Measurements from ENCODE around the gene PTPN1. TPM values are rescaled to one million over a fixed set of nuclear protein-coding genes. Genes with fewer than 3 reads are reported as not detected.

PTPN1 gene
- total RNA-seq, 1 donor from 2014 or later = 25.7 TPM

DNA sequence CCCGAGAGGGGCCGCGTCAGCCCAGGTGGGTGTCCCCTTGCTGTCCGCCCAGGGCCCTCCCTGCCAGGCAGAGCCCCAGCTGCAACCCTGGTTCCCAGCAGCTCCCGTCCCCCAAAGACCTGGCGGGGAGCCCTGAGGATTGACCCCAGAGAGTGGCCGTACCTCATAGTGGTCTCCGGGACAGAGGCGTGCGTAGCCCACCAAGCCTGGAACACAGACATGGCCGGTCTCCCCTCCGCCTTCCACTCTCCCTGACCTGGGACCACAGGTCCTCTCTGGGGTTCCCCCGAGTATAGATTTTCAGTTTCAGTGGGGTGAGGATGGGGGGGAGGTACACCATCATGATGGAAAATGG, 98.5 kb downstream of the PTPN1 start:
- DNase-seq = no peak
- H3K36me3 ChIP-seq = no peaks in the 10 kb centered on the region
- H3K9me3 ChIP-seq (replicated peaks) = no peaks in the 10 kb centered on the region
- H3K4me3 ChIP-seq = no peak overlapping the region
- H3K27ac ChIP-seq (replicated peaks) = no peak overlapping the region
- intact Hi-C loops (cut with micrococcal nuclease) = no loop called here
- H3K27me3 ChIP-seq (ENCODE audit: low read depth) = no peaks in the 10 kb centered on the region
- TF ChIP-seq, protein P1, sequence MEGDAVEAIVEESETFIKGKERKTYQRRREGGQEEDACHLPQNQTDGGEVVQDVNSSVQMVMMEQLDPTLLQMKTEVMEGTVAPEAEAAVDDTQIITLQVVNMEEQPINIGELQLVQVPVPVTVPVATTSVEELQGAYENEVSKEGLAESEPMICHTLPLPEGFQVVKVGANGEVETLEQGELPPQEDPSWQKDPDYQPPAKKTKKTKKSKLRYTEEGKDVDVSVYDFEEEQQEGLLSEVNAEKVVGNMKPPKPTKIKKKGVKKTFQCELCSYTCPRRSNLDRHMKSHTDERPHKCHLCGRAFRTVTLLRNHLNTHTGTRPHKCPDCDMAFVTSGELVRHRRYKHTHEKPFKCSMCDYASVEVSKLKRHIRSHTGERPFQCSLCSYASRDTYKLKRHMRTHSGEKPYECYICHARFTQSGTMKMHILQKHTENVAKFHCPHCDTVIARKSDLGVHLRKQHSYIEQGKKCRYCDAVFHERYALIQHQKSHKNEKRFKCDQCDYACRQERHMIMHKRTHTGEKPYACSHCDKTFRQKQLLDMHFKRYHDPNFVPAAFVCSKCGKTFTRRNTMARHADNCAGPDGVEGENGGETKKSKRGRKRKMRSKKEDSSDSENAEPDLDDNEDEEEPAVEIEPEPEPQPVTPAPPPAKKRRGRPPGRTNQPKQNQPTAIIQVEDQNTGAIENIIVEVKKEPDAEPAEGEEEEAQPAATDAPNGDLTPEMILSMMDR (IDR thresholded peaks at IDR 0.05; ENCODE audit: borderline replicate concordance) = no peak
- H3K4me1 ChIP-seq = peaks cover 10% of the 10 kb centered on the region

GRCh38 chr20:50609438-50609989, 99.3 kb downstream of the PTPN1 start:
- Histone ChIP-seq H3K9me3 (replicated peaks) (no peaks in the 10 kb centered on the region), H3K4me3 (no peak overlapping the region), H3K27ac (replicated peaks) (no peak overlapping the region), H3K27me3 (ENCODE audit: low read depth) (no peaks in the 10 kb centered on the region), H3K4me1 (peaks cover 10% of the 10 kb centered on the region), H3K36me3 (no peaks in the 10 kb centered on the region)
- intact Hi-C loops (cut with micrococcal nuclease) = no loop called here
- no peak for DNase-seq
- TF ChIP-seq, protein P1 (IDR thresholded peaks at IDR 0.05; ENCODE audit: borderline replicate concordance) = no peak

DNA sequence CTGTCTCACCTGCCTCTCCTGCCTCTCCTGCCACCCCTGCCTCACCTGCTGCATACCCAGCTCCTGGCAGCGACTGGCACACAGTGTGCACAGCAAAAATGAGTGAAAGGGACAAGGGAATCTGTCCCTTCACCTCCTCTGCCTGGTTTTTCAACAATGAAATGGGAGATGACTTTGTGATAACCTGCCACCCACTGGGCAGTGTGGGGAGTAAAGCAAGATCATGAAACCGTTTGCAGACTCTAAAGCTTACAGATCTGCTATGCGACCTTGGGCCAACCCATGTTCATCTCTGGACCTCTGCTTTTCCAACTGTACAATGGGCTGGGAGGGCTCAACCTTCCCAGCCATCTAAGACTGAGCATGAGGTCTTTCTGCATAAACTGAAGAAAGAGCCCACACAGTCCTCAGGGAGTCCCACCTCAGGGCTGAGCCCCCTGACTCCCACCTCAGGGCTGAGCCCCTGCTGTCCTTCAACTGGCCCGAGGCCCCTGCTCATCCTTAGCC, 100.1 kb downstream of the PTPN1 start:
- Histone ChIP-seq H3K4me1 (peaks cover 10% of the 10 kb centered on the region), H3K27me3 (ENCODE audit: low read depth) (no peaks in the 10 kb centered on the region), H3K27ac (replicated peaks) (no peak overlapping the region), H3K4me3 (no peak overlapping the region), H3K36me3 (no peaks in the 10 kb centered on the region), H3K9me3 (replicated peaks) (no peaks in the 10 kb centered on the region)
- intact Hi-C loops (cut with micrococcal nuclease) = no loop called here
- no peak for DNase-seq
- TF ChIP-seq, protein P1 (IDR thresholded peaks at IDR 0.05; ENCODE audit: borderline replicate concordance) = no peak

DNA sequence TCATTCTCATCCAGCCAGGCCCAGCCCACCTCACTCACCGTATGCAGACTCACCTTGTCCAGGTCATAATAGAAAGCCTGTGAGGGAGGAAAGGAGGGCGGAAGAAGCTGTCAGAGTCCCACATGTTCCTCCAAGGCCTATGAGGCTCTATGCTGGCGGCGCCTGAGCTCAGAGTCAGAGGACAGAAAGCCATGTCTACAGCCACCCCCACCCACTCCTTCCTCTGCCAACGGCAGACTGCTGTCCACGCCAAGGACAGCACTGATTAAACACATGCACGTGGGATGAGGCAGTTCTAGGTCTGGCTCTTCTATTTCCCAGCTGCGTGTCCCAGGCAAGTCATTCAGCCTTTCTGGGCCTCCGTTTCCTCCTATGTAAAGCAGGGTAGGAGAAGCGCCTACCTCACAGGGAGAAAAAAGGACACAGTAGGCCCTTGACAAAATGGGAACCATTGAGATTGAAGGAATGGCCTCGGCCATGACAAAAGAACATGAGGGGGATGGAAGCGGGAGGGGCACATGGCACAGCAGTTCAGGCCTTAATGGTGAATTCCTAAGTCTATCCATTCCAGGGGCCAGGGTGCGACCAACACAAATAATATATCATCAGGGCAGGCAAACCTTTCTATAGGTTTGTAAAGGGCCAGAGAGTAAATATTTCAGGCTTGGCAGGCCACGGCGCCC, 101.1 kb downstream of the PTPN1 start:
- H3K4me1 ChIP-seq = peaks cover 10% of the 10 kb centered on the region
- no peaks in the 10 kb centered on the region for H3K36me3 ChIP-seq
- H3K27ac ChIP-seq (replicated peaks) = peak overlapping the region; percentile 33
- DNase-seq = peak; percentile 39
- no peaks in the 10 kb centered on the region for H3K9me3 ChIP-seq (replicated peaks)
- no peaks in the 10 kb centered on the region for H3K27me3 ChIP-seq (ENCODE audit: low read depth)
- no peak overlapping the region for H3K4me3 ChIP-seq
- intact Hi-C loops (cut with micrococcal nuclease) = no loop called here
- TF ChIP-seq, protein P1 (IDR thresholded peaks at IDR 0.05; ENCODE audit: borderline replicate concordance) = no peak

DNA sequence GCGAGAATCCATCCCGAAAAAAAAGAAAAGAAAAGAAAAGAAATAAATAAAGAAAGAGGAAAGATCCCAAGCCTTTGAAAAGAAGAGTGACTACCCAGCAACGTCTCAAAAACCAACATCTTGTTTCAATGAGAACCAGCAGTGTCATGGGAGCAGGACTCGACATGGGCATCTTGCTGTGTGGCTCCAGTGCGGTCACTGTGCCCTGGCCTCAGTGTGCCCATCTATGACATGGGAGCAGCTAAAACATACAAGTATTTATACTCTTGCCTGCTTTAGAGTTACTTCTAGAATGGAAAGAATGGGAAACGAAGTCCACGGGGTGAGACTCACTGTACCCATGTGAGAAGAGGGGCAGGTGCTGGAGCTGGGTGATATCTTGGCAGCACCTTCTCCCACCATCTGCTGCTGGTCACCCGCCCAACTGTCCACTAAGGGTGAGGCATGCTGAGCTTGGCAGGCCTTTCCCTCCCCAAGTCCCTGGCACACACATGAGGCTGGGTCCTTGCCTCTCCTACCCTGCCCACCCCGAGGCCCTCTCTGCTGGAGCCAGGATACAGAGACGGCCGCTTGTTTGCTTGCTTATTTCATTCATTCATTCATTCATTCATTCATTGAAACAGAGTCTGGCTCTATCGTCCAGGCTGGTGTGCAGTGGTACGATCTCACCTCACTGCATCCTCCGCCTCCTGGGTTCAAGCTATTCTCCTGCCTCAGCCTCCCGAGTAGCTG, 103.4 kb downstream of the PTPN1 start:
- intact Hi-C loops (cut with micrococcal nuclease) = no loop called here
- Histone ChIP-seq H3K27me3 (ENCODE audit: low read depth) (no peaks in the 10 kb centered on the region), H3K4me1 (peaks cover 10% of the 10 kb centered on the region), H3K9me3 (replicated peaks) (no peaks in the 10 kb centered on the region), H3K4me3 (no peak overlapping the region), H3K36me3 (no peaks in the 10 kb centered on the region), H3K27ac (replicated peaks) (no peak overlapping the region)
- TF ChIP-seq, protein P1 (IDR thresholded peaks at IDR 0.05; ENCODE audit: borderline replicate concordance) = no peak
- no peak for DNase-seq

All from left ventricle myocardium inferior (tissue), 1 donor.